HepG2 (cell line): ENCODE results near the gene BID. TPM values are rescaled to one million over a fixed set of nuclear protein-coding genes. Genes with fewer than 3 reads are reported as not detected.

Source experiments
- ATAC-seq: fragments of 200-7000 bp; cut with Tn5 transposase; 3 replicates; pipeline ENCODE4 v1.9.1; 2020; ENCODE audit warnings: mild to moderate bottlenecking, moderate library complexity
- BruUV-seq: library from RNA; stranded (reverse); fragments of 400-500 nt; replicated peaks from 2 replicates; lab custom pipeline; 2021; lab: Mats Ljungman, UMichigan
- CTCF ChIA-PET: fragments of 300-600 bp; formaldehyde crosslinking; extraction: SDS; loops from one replicate; lab custom pipeline; 2021; ENCODE audit warnings: low total read pairs, inconsistent platforms, low intra/inter-chr PET ratio; lab: Yijun Ruan, JAX
- POLR2A ChIA-PET: fragments of 350-600 bp; sonication (Branson Sonifier 250); formaldehyde crosslinking; loops from one replicate; lab custom pipeline; 2020; ENCODE audit warnings: antibody characterized with exemption, inconsistent platforms; lab: Yijun Ruan, JAX
- DNase-seq: peaks from one replicate; pipeline ENCODE4 v3.0.0-alpha.2; 2015; ENCODE audit warnings: low spot score
- FAIRE-seq: peaks from 3 replicates; lab custom pipeline; 2011; peaks lifted over from hg19 to GRCh38; lab: Jason Lieb, UNC
- H2AFZ ChIP-seq: one replicate; pipeline ENCODE4 v1.6.1; 2011; ENCODE audit warnings: low read length, inconsistent platforms
- H3K27ac ChIP-seq: fragments of 300-600 bp; 3 replicates; pipeline ENCODE4 v1.8.0; 2011; ENCODE audit warnings: mixed run types, mild to moderate bottlenecking, mixed read lengths, low read length, inconsistent platforms; ENCODE audit not compliant: insufficient read depth; ENCODE audit errors: extremely low read length
- H3K27me3 ChIP-seq, 2 experiments: fragments of 200-600 bp in 1 of 2; 2 replicates in 1 of 2; 3 replicates in 1 of 2; pipeline versions ENCODE4 v1.6.0 to v1.8.0; 2011; ENCODE audit warnings: low read length in 2 of 2, mild to moderate bottlenecking in 2 of 2, moderate library complexity in 2 of 2, inconsistent platforms in 1 of 2; ENCODE audit not compliant: insufficient read depth in 2 of 2, control insufficient read depth in 1 of 2
- H3K36me3 ChIP-seq, 2 experiments: fragments of 200-600 bp in 1 of 2; replicated peaks in 1 of 2; 2 replicates in 1 of 2; 3 replicates in 1 of 2; pipeline versions ENCODE4 v1.5.1 to v1.8.0; 2011; ENCODE audit warnings: low read length in 2 of 2, inconsistent platforms in 1 of 2; ENCODE audit not compliant: insufficient read depth in 2 of 2, control insufficient read depth in 1 of 2
- H3K4me1 ChIP-seq: 2 replicates; pipeline ENCODE4 v1.5.1; 2012; ENCODE audit warnings: low read length, inconsistent platforms; ENCODE audit not compliant: insufficient read depth
- H3K4me2 ChIP-seq: 2 replicates; pipeline ENCODE4 v1.6.0; 2011; ENCODE audit warnings: low read depth, low read length, inconsistent platforms
- H3K4me3 ChIP-seq, 3 experiments: fragments of 200-600 bp in 1 of 3; sonication (generic), shearing (Covaris generic) in 1 of 3; replicated peaks in 1 of 3; 2 replicates each; pipeline ENCODE4 v1.5.1; 2011 to 2016; ENCODE audit warnings: low read length in 3 of 3, inconsistent platforms in 2 of 3, low read depth in 2 of 3, mild to moderate bottlenecking in 2 of 3, control low read depth in 1 of 3, mixed read lengths in 1 of 3; ENCODE audit not compliant: insufficient read depth in 1 of 3
- H3K79me2 ChIP-seq: one replicate; pipeline ENCODE4 v1.6.1; 2011; ENCODE audit warnings: low read length, inconsistent platforms; ENCODE audit not compliant: insufficient read depth
- H3K9ac ChIP-seq: 2 replicates; pipeline ENCODE4 v1.6.0; 2011; ENCODE audit warnings: mild to moderate bottlenecking, low read depth, low read length, inconsistent platforms; ENCODE audit not compliant: insufficient read depth
- H3K9me3 ChIP-seq: 2 replicates; pipeline ENCODE4 v1.5.1; 2012; ENCODE audit warnings: mild to moderate bottlenecking, low read length
- H4K20me1 ChIP-seq: 2 replicates; pipeline ENCODE4 v1.6.0; 2011; ENCODE audit warnings: inconsistent platforms, mild to moderate bottlenecking, low read length, moderate library complexity; ENCODE audit not compliant: insufficient read depth
- CENPBD1 ChIP-seq: sonication (generic); formaldehyde crosslinking; IDR thresholded peaks from 2 replicates; pipeline ENCODE4 v1.8.0; 2022; ENCODE audit warnings: missing genetic modification reagents, low read depth, mild to moderate bottlenecking, borderline replicate concordance
- GZF1 ChIP-seq: sonication (generic); formaldehyde crosslinking; IDR thresholded peaks from 2 replicates; pipeline ENCODE4 v1.5.1; 2020; ENCODE audit warnings: mild to moderate bottlenecking, missing genetic modification reagents
- MTF1 ChIP-seq: sonication (generic); formaldehyde crosslinking; IDR thresholded peaks from 2 replicates; pipeline ENCODE4 v1.5.0; 2020; ENCODE audit warnings: missing genetic modification reagents
- PBX3 ChIP-seq: sonication (generic); formaldehyde crosslinking; IDR thresholded peaks from 2 replicates; pipeline ENCODE4 v1.8.1; 2023; ENCODE audit warnings: missing genetic modification reagents, inconsistent platforms, borderline replicate concordance
- ZBTB44 ChIP-seq: sonication (generic); formaldehyde crosslinking; IDR thresholded peaks from 2 replicates; pipeline ENCODE4 v1.4.0; 2020; ENCODE audit warnings: missing genetic modification reagents
- ZGPAT ChIP-seq: IDR thresholded peaks from 2 replicates; pipeline ENCODE4 v1.6.1; 2016; ENCODE audit warnings: mild to moderate bottlenecking
- ZNF143 ChIP-seq: sonication (generic); formaldehyde crosslinking; IDR thresholded peaks from 2 replicates; pipeline ENCODE4 v1.4.0; 2020; ENCODE audit warnings: missing genetic modification reagents
- ZNF576 ChIP-seq: sonication (generic); formaldehyde crosslinking; IDR thresholded peaks from 2 replicates; pipeline ENCODE4 v1.4.0; 2020; ENCODE audit warnings: mild to moderate bottlenecking, missing genetic modification reagents
- ZNF772 ChIP-seq: sonication (generic); formaldehyde crosslinking; IDR thresholded peaks from 2 replicates; pipeline ENCODE4 v1.5.0; 2020; ENCODE audit warnings: mild to moderate bottlenecking, missing genetic modification reagents
- WGBS: methylation state at CpG from one replicate; pipeline ENCODE4 v1.1.6; 2017; ENCODE audit warnings: low lambda C conversion rate; 5-methylcytosine and 5-hydroxymethylcytosine counted together
- in situ Hi-C: cut with HindIII; loops from 2 replicates; pipeline ENCODE4 v1.10.0; 2017; ENCODE audit warnings: low pct_unique_long_range_greater_than_20kb; ENCODE audit not compliant: extremely low pct_ligation_motif_present
- intact Hi-C: fragments of 100-400 bp; cut with micrococcal nuclease; formaldehyde crosslinking; loops from one replicate; pipeline ENCODE4 v1.10.0; 2022; ENCODE audit not compliant: unreplicated experiment
- polyA plus RNA-seq, 8 experiments: library from polyadenylated mRNA; depleted of rRNA in 3 of 8; stranded (reverse) in 7 of 8; unstranded in 1 of 8; fragments of >200 nt; fragmentation: Illumina TruSeq in 4 of 8; extraction: Trizol in 4 of 8; gene quantifications; 2 replicates each; pipeline versions ENCODE4 v1.2.1 to v1.2.3, GENCODE V29; 2011 to 2016; ENCODE audit warnings: low read depth in 4 of 8, missing spikeins in 1 of 8, mixed read lengths in 1 of 8; ENCODE audit not compliant: insufficient read depth in 1 of 8
- total RNA-seq, 5 experiments: library from RNA; depleted of rRNA; stranded (reverse); fragments of >200 nt; fragmentation: Illumina TruSeq; extraction: Trizol; gene quantifications; 2 replicates each; pipeline ENCODE4 v1.2.3, GENCODE V29; 2016; ENCODE audit warnings: low read depth in 1 of 5

BID gene
- total and polyA plus RNA-seq, 2 of the 13 experiments (the other 11 are each of a cell fraction or from before 2014, with no cell fraction given): 35.3 to 51.7 TPM

- no peak for DNase-seq
- in situ Hi-C loops (no loop called here), intact Hi-C loops (no loop called here)
- Histone ChIP-seq H3K9ac (no peak overlapping the region), H4K20me1 (no peaks in the 10 kb centered on the region), H3K36me3 (peaks cover 10 to 22% of the 10 kb centered on the region in 2 experiments; a peak in 4 of 5 replicates), H3K9me3 (no peaks in the 10 kb centered on the region), H3K4me3 (no peak overlapping the region), H2AFZ (no peak overlapping the region), H3K27ac (no peak overlapping the region), H3K4me1 (no peaks in the 10 kb centered on the region), H3K79me2 (no peaks in the 10 kb centered on the region), H3K4me2 (no peak overlapping the region), H3K27me3 (no peaks in the 10 kb centered on the region)
- ChIA-PET CTCF (no interaction called here), POLR2A (no interaction called here)
- no peak for TF ChIP-seq CENPBD1
- TF ChIP-seq ZGPAT: no peak
- no peak for TF ChIP-seq GZF1 (CRISPR knock-in tag)
- TF ChIP-seq ZNF772: no peak
- no peak for TF ChIP-seq PBX3 (CRISPR knock-in tag)
- TF ChIP-seq ZNF576 (CRISPR knock-in tag): no peak
- no peak for TF ChIP-seq ZBTB44 (CRISPR knock-in tag)
- no peak for TF ChIP-seq MTF1
- TF ChIP-seq ZNF143: no peak
- BruUV-seq: no TSS peak
- FAIRE-seq: no peak
- 89% methylated on average over 6 of the region's 6 CpGs for WGBS
- ATAC-seq: no peak
Observed at GRCh38 chr22:17814084-17814483, 39.8 kb upstream of the BID start.
